Measurements from ENCODE around the gene AAK1. TPM values are rescaled to one million over a fixed set of nuclear protein-coding genes. Genes with fewer than 3 reads are reported as not detected.

AAK1 gene
- total RNA-seq, 1 donor from 2014 or later: 48.6 TPM

- no peak for DNase-seq (ENCODE audit: extremely low spot score in 2 of 2)
- Histone ChIP-seq H3K4me3 (no peak overlapping the region), H3K36me3 (no peaks in the 10 kb centered on the region), H3K27me3 (no peaks in the 10 kb centered on the region), H3K4me1 (peaks cover 28% of the 10 kb centered on the region), H3K9me3 (no peaks in the 10 kb centered on the region), H3K27ac (no peak overlapping the region)
- TF ChIP-seq POLR2AphosphoS5 (IDR thresholded peaks at IDR 0.05; ENCODE audit: insufficient read depth in 1 of 2, low read depth in 1 of 2): no peak
- TF ChIP-seq POLR2A (IDR thresholded peaks at IDR 0.05): no peak
- no peak for TF ChIP-seq CTCF (IDR thresholded peaks at IDR 0.05)
- intact Hi-C loops (cut with DNase I): no loop called here
Measured at GRCh38 chr2:69636395-69636794, 7.1 kb downstream of the AAK1 start.

DNA sequence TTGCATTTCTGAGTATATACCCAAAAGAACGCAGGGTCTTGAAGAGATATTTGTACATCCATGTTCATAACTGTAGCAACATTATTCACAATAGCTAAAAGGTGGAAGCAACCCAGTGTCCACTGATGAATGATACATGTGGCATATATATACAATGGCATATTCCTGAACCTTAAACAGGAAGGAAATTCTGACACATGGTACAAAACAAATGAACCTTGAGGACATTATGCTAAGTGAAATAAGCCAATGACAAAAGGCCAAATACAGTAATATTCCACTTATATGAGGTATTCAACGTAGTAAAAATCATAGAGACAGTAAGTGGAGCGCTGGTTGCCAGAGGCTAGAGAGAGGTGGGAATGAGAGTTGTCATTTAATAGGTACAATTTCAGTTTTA is 8.1 kb downstream of the AAK1 start:
- no peaks in the 10 kb centered on the region for H3K27me3 ChIP-seq
- H3K9me3 ChIP-seq: no peaks in the 10 kb centered on the region
- intact Hi-C loops (cut with DNase I): no loop called here
- peaks cover 27% of the 10 kb centered on the region for H3K4me1 ChIP-seq
- TF ChIP-seq POLR2AphosphoS5 (IDR thresholded peaks at IDR 0.05; ENCODE audit: insufficient read depth in 1 of 2, low read depth in 1 of 2) (no peak), POLR2A (IDR thresholded peaks at IDR 0.05) (no peak), CTCF (IDR thresholded peaks at IDR 0.05) (no peak)
- H3K27ac ChIP-seq: no peak overlapping the region
- DNase-seq (ENCODE audit: extremely low spot score in 2 of 2): no peak
- no peaks in the 10 kb centered on the region for H3K36me3 ChIP-seq
- no peak overlapping the region for H3K4me3 ChIP-seq

GRCh38 chr2:69634196-69634821 is 9.2 kb downstream of the AAK1 start:
- Histone ChIP-seq H3K27me3 (no peaks in the 10 kb centered on the region), H3K27ac (no peak overlapping the region), H3K4me3 (no peak overlapping the region), H3K36me3 (no peaks in the 10 kb centered on the region), H3K4me1 (peaks cover 15% of the 10 kb centered on the region), H3K9me3 (no peaks in the 10 kb centered on the region)
- no peak for DNase-seq (ENCODE audit: extremely low spot score in 2 of 2)
- no peak for TF ChIP-seq POLR2A (IDR thresholded peaks at IDR 0.05)
- no peak for TF ChIP-seq CTCF (IDR thresholded peaks at IDR 0.05)
- no peak for TF ChIP-seq POLR2AphosphoS5 (IDR thresholded peaks at IDR 0.05; ENCODE audit: insufficient read depth in 1 of 2, low read depth in 1 of 2)
- intact Hi-C loops (cut with DNase I): no loop called here

DNA sequence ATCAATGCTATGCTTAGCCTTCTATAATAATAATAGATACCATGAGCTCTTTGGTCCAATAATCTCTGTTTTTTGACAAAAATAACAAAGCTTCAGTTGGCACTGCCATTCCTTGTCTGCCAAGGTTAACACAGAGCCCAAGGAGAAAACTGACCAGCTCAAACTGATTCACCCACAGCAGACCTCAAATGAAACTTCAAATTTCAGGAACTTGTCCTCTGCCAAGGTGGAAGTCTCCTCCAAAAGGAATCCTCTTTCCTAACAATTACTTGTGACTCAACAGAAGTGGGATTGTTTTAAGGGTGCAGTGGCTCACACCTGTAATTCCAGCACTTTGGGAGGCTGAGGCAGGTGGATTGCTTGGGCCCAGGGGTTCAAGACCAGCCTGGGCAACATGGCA is 12.1 kb downstream of the AAK1 start:
- no peak for DNase-seq (ENCODE audit: extremely low spot score in 2 of 2)
- TF ChIP-seq CTCF (IDR thresholded peaks at IDR 0.05) (no peak), POLR2AphosphoS5 (IDR thresholded peaks at IDR 0.05; ENCODE audit: insufficient read depth in 1 of 2, low read depth in 1 of 2) (no peak), POLR2A (IDR thresholded peaks at IDR 0.05) (no peak)
- no peak overlapping the region for H3K27ac ChIP-seq
- intact Hi-C loops (cut with DNase I): no loop called here
- no peaks in the 10 kb centered on the region for H3K9me3 ChIP-seq
- H3K4me1 ChIP-seq: peaks cover 11% of the 10 kb centered on the region
- no peaks in the 10 kb centered on the region for H3K36me3 ChIP-seq
- H3K27me3 ChIP-seq: no peaks in the 10 kb centered on the region
- no peak overlapping the region for H3K4me3 ChIP-seq

DNA sequence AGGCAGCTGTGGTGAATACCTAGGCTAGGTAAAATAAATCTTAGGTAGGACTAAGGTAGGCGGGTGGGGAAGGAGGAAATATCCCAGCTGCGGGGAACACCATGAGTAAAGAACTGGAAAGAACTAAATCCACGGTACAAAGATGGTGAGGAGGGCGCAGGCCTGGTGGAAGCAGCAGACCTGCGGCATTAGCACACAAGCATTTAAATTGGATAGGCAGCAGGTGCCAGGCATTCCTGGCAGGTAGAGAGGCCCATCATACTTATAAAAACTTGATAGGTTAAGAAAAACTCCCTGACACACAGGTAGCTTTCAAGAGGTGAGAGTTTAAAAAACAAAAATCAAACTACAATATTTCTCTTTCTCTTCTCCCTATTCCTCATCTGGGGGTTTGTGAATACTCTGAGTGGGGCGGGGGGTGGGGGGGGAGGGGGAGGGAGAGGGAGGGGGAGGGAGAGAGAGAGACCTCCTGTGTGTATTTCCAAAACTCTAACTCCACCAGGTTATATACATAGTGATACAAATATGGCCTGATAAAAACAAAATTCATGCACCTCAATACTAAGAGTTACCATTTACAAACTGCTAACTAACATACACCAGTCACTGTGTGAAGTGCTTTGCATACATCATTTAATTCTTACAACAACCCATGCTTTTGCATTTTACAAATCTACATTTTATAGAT is 13.5 kb downstream of the AAK1 start:
- no peaks in the 10 kb centered on the region for H3K27me3 ChIP-seq
- H3K9me3 ChIP-seq: no peaks in the 10 kb centered on the region
- peaks cover 11% of the 10 kb centered on the region for H3K4me1 ChIP-seq
- no peak for DNase-seq (ENCODE audit: extremely low spot score in 2 of 2)
- TF ChIP-seq POLR2A (IDR thresholded peaks at IDR 0.05): no peak
- no peak for TF ChIP-seq POLR2AphosphoS5 (IDR thresholded peaks at IDR 0.05; ENCODE audit: insufficient read depth in 1 of 2, low read depth in 1 of 2)
- no peak for TF ChIP-seq CTCF (IDR thresholded peaks at IDR 0.05)
- no peaks in the 10 kb centered on the region for H3K36me3 ChIP-seq
- H3K27ac ChIP-seq: no peak overlapping the region
- intact Hi-C loops (cut with DNase I): no loop called here
- no peak overlapping the region for H3K4me3 ChIP-seq
